ENCODE data around the gene IQGAP3.

Gene IQGAP3

GRCh38 chr1:156586323-156586722 is 14.0 kb upstream of the IQGAP3 start:
- no peaks in the 10 kb centered on the region for H3K9me3 ChIP-seq (ENCODE audit: control insufficient read depth, insufficient read depth, low read length)
- peaks cover 5% of the 10 kb centered on the region for H3K4me1 ChIP-seq (ENCODE audit: control insufficient read depth, insufficient read depth, low read length)
- H3K27ac ChIP-seq (ENCODE audit: low read length), result no peak overlapping the region
- H3K27me3 ChIP-seq (ENCODE audit: control insufficient read depth, insufficient read depth, low read length), result no peaks in the 10 kb centered on the region
- no peaks in the 10 kb centered on the region for H3K36me3 ChIP-seq (ENCODE audit: control insufficient read depth, insufficient read depth, low read length)
- no CpG with 5 or more reads among the region's 4 CpGs for WGBS (ENCODE audit: insufficient coverage, insufficient read length)
- no peak for DNase-seq (ENCODE audit: low read depth, low spot score)
- no peak overlapping the region for H3K4me3 ChIP-seq (ENCODE audit: low read length)

GRCh38 chr1:156584813-156585212 is 12.4 kb upstream of the IQGAP3 start:
- Histone ChIP-seq H3K9me3 (ENCODE audit: control insufficient read depth, insufficient read depth, low read length) (no peaks in the 10 kb centered on the region), H3K27ac (ENCODE audit: low read length) (no peak overlapping the region), H3K36me3 (ENCODE audit: control insufficient read depth, insufficient read depth, low read length) (no peaks in the 10 kb centered on the region), H3K4me1 (ENCODE audit: control insufficient read depth, insufficient read depth, low read length) (peaks cover 5% of the 10 kb centered on the region), H3K27me3 (ENCODE audit: control insufficient read depth, insufficient read depth, low read length) (no peaks in the 10 kb centered on the region), H3K4me3 (ENCODE audit: low read length) (no peak overlapping the region)
- no CpG with 5 or more reads among the region's 11 CpGs for WGBS (ENCODE audit: insufficient coverage, insufficient read length)
- DNase-seq (ENCODE audit: low read depth, low spot score), result peak; percentile 66

- WGBS (ENCODE audit: insufficient coverage, insufficient read length), result no CpG with 5 or more reads among the region's 20 CpGs
- H3K4me3 ChIP-seq (ENCODE audit: low read length), result no peak overlapping the region
- no peak overlapping the region for H3K27ac ChIP-seq (ENCODE audit: low read length)
- H3K9me3 ChIP-seq (ENCODE audit: control insufficient read depth, insufficient read depth, low read length), result no peaks in the 10 kb centered on the region
- DNase-seq (ENCODE audit: low read depth, low spot score), result peak; percentile 90
- H3K36me3 ChIP-seq (ENCODE audit: control insufficient read depth, insufficient read depth, low read length), result no peaks in the 10 kb centered on the region
- peaks cover 5% of the 10 kb centered on the region for H3K4me1 ChIP-seq (ENCODE audit: control insufficient read depth, insufficient read depth, low read length)
- H3K27me3 ChIP-seq (ENCODE audit: control insufficient read depth, insufficient read depth, low read length), result no peaks in the 10 kb centered on the region
Observed at GRCh38 chr1:156583821-156584622, 11.7 kb upstream of the IQGAP3 start.

- no peak for DNase-seq (ENCODE audit: low read depth, low spot score)
- Histone ChIP-seq H3K27me3 (ENCODE audit: control insufficient read depth, insufficient read depth, low read length) (no peaks in the 10 kb centered on the region), H3K27ac (ENCODE audit: low read length) (no peak overlapping the region), H3K36me3 (ENCODE audit: control insufficient read depth, insufficient read depth, low read length) (no peaks in the 10 kb centered on the region), H3K9me3 (ENCODE audit: control insufficient read depth, insufficient read depth, low read length) (no peaks in the 10 kb centered on the region), H3K4me3 (ENCODE audit: low read length) (no peak overlapping the region), H3K4me1 (ENCODE audit: control insufficient read depth, insufficient read depth, low read length) (peaks cover 5% of the 10 kb centered on the region)
- no CpG with 5 or more reads among the region's 9 CpGs for WGBS (ENCODE audit: insufficient coverage, insufficient read length)
Observed at GRCh38 chr1:156582388-156583017, 10.1 kb upstream of the IQGAP3 start.

GRCh38 chr1:156581661-156582387 is 9.5 kb upstream of the IQGAP3 start:
- Histone ChIP-seq H3K4me3 (ENCODE audit: low read length) (no peak overlapping the region), H3K9me3 (ENCODE audit: control insufficient read depth, insufficient read depth, low read length) (no peaks in the 10 kb centered on the region), H3K27ac (ENCODE audit: low read length) (no peak overlapping the region), H3K4me1 (ENCODE audit: control insufficient read depth, insufficient read depth, low read length) (peaks cover 5% of the 10 kb centered on the region), H3K36me3 (ENCODE audit: control insufficient read depth, insufficient read depth, low read length) (no peaks in the 10 kb centered on the region), H3K27me3 (ENCODE audit: control insufficient read depth, insufficient read depth, low read length) (no peaks in the 10 kb centered on the region)
- no CpG with 5 or more reads among the region's 21 CpGs for WGBS (ENCODE audit: insufficient coverage, insufficient read length)
- no peak for DNase-seq (ENCODE audit: low read depth, low spot score)

- Histone ChIP-seq H3K4me3 (ENCODE audit: low read length) (no peak within 1 kb of the TSS), H3K4me1 (ENCODE audit: control insufficient read depth, insufficient read depth, low read length) (peaks cover 3% of the 10 kb centered on the region), H3K9me3 (ENCODE audit: control insufficient read depth, insufficient read depth, low read length) (no peaks in the 10 kb centered on the region), H3K36me3 (ENCODE audit: control insufficient read depth, insufficient read depth, low read length) (no peaks in the 10 kb centered on the region), H3K27me3 (ENCODE audit: control insufficient read depth, insufficient read depth, low read length) (no peaks in the 10 kb centered on the region), H3K27ac (ENCODE audit: low read length) (no peak within 1 kb of the TSS)
- no CpG with 5 or more reads among the region's 5 CpGs for WGBS (ENCODE audit: insufficient coverage, insufficient read length)
- no peak for DNase-seq (ENCODE audit: low read depth, low spot score)
Observed at GRCh38 chr1:156579472-156579871, 7.1 kb upstream of the IQGAP3 start, which contains the start of gene TTC24. Gene TTC24, plus strand, starts transcription at chr1:156579723. Its CDS starts 1,642 bp downstream, at chr1:156581365.

GRCh38 chr1:156578055-156578454 is 5.7 kb upstream of the IQGAP3 start:
- H3K27ac ChIP-seq (ENCODE audit: low read length), result no peak overlapping the region
- H3K36me3 ChIP-seq (ENCODE audit: control insufficient read depth, insufficient read depth, low read length), result no peaks in the 10 kb centered on the region
- no peak for DNase-seq (ENCODE audit: low read depth, low spot score)
- no peaks in the 10 kb centered on the region for H3K9me3 ChIP-seq (ENCODE audit: control insufficient read depth, insufficient read depth, low read length)
- no CpG with 5 or more reads among the region's 7 CpGs for WGBS (ENCODE audit: insufficient coverage, insufficient read length)
- no peak overlapping the region for H3K4me3 ChIP-seq (ENCODE audit: low read length)
- H3K4me1 ChIP-seq (ENCODE audit: control insufficient read depth, insufficient read depth, low read length), result no peaks in the 10 kb centered on the region
- no peaks in the 10 kb centered on the region for H3K27me3 ChIP-seq (ENCODE audit: control insufficient read depth, insufficient read depth, low read length)

GRCh38 chr1:156577550-156577949 is 5.2 kb upstream of the IQGAP3 start:
- Histone ChIP-seq H3K36me3 (ENCODE audit: control insufficient read depth, insufficient read depth, low read length) (no peaks in the 10 kb centered on the region), H3K27ac (ENCODE audit: low read length) (no peak overlapping the region), H3K9me3 (ENCODE audit: control insufficient read depth, insufficient read depth, low read length) (no peaks in the 10 kb centered on the region), H3K4me3 (ENCODE audit: low read length) (no peak overlapping the region), H3K27me3 (ENCODE audit: control insufficient read depth, insufficient read depth, low read length) (no peaks in the 10 kb centered on the region), H3K4me1 (ENCODE audit: control insufficient read depth, insufficient read depth, low read length) (no peaks in the 10 kb centered on the region; the same call in 1 of the 2 replicates)
- no peak for DNase-seq (ENCODE audit: low read depth, low spot score)
- WGBS (ENCODE audit: insufficient coverage, insufficient read length), result no CpG with 5 or more reads among the region's 3 CpGs

GRCh38 chr1:156574039-156574633 is 1.8 kb upstream of the IQGAP3 start:
- no CpG with 5 or more reads among the region's 2 CpGs for WGBS (ENCODE audit: insufficient coverage, insufficient read length)
- DNase-seq (ENCODE audit: low read depth, low spot score), result no peak
- H3K27me3 ChIP-seq (ENCODE audit: control insufficient read depth, insufficient read depth, low read length), result no peaks in the 10 kb centered on the region
- peaks cover 1% of the 10 kb centered on the region; the same call in 1 of the 2 replicates for H3K4me1 ChIP-seq (ENCODE audit: control insufficient read depth, insufficient read depth, low read length)
- H3K4me3 ChIP-seq (ENCODE audit: low read length), result no peak overlapping the region
- no peaks in the 10 kb centered on the region for H3K9me3 ChIP-seq (ENCODE audit: control insufficient read depth, insufficient read depth, low read length)
- no peak overlapping the region for H3K27ac ChIP-seq (ENCODE audit: low read length)
- no peaks in the 10 kb centered on the region for H3K36me3 ChIP-seq (ENCODE audit: control insufficient read depth, insufficient read depth, low read length)

- no peak for DNase-seq (ENCODE audit: low read depth, low spot score)
- no peaks in the 10 kb centered on the region for H3K9me3 ChIP-seq (ENCODE audit: control insufficient read depth, insufficient read depth, low read length)
- no CpG with 5 or more reads among the region's 10 CpGs for WGBS (ENCODE audit: insufficient coverage, insufficient read length)
- peaks cover 1% of the 10 kb centered on the region; the same call in 1 of the 2 replicates for H3K4me1 ChIP-seq (ENCODE audit: control insufficient read depth, insufficient read depth, low read length)
- no peak overlapping the region for H3K27ac ChIP-seq (ENCODE audit: low read length)
- peak overlapping the region; percentile 1; the same call in 1 of the 2 replicates for H3K4me3 ChIP-seq (ENCODE audit: low read length)
- no peaks in the 10 kb centered on the region for H3K27me3 ChIP-seq (ENCODE audit: control insufficient read depth, insufficient read depth, low read length)
- no peaks in the 10 kb centered on the region for H3K36me3 ChIP-seq (ENCODE audit: control insufficient read depth, insufficient read depth, low read length)
Observed at GRCh38 chr1:156572663-156573018, 276 bp upstream of the IQGAP3 start.
